IPS-20b (cell line): Measurements from ENCODE around the gene GUCA2B.

Experiments used
- H3K27ac ChIP-seq: one replicate; pipeline ENCODE4 v1.5.1; 2013; ENCODE audit warnings: low read length
- H3K27me3 ChIP-seq: 2 replicates; pipeline ENCODE4 v1.6.1; 2013; ENCODE audit warnings: mild to moderate bottlenecking, low read length, inconsistent platforms; ENCODE audit not compliant: insufficient read depth
- H3K36me3 ChIP-seq: 2 replicates; pipeline ENCODE4 v1.6.1; 2013; ENCODE audit warnings: low read depth, mild to moderate bottlenecking, inconsistent platforms, low read length, moderate library complexity; ENCODE audit not compliant: insufficient read depth
- H3K4me1 ChIP-seq: 2 replicates; pipeline ENCODE4 v1.6.1; 2013; ENCODE audit warnings: mild to moderate bottlenecking, control low read depth, inconsistent platforms, low read length, moderate library complexity; ENCODE audit not compliant: insufficient read depth
- H3K4me3 ChIP-seq: 2 replicates; pipeline ENCODE4 v1.5.1; 2013; ENCODE audit warnings: mild to moderate bottlenecking, low read length, inconsistent platforms
- H3K9ac ChIP-seq: 2 replicates; pipeline ENCODE4 v1.6.1; 2013; ENCODE audit warnings: low read depth, mild to moderate bottlenecking, inconsistent platforms, low read length, moderate library complexity
- H3K9me3 ChIP-seq: 2 replicates; pipeline ENCODE4 v1.6.1; 2013; ENCODE audit warnings: mild to moderate bottlenecking, low read depth, low read length, inconsistent platforms; ENCODE audit not compliant: insufficient read depth

GUCA2B gene

GRCh38 chr1:42170779-42171621, 17.8 kb downstream of the GUCA2B start:
- H3K27me3 ChIP-seq = no peaks in the 10 kb centered on the region
- no peak overlapping the region for H3K9ac ChIP-seq

GRCh38 chr1:42171679-42172266, 18.6 kb downstream of the GUCA2B start:
- Histone ChIP-seq H3K4me3 (no peak overlapping the region), H3K27ac (no peak overlapping the region), H3K36me3 (0 out of 2 replicates have a peak, but pooled peaks cover 6% of the 10 kb centered on the region), H3K9me3 (no peaks in the 10 kb centered on the region), H3K27me3 (no peaks in the 10 kb centered on the region), H3K4me1 (0 out of 2 replicates have a peak, but pooled peaks cover 2% of the 10 kb centered on the region), H3K9ac (no peak overlapping the region)

More at GRCh38 chr1:42170779-42171621, 17.8 kb downstream of the GUCA2B start:
- H3K36me3 ChIP-seq = 0 out of 2 replicates have a peak, but pooled peaks cover 6% of the 10 kb centered on the region
- no peak overlapping the region for H3K4me3 ChIP-seq
- no peaks in the 10 kb centered on the region for H3K9me3 ChIP-seq
- no peak overlapping the region for H3K27ac ChIP-seq
- H3K4me1 ChIP-seq = 0 out of 2 replicates have a peak, but pooled peaks cover 2% of the 10 kb centered on the region

GRCh38 chr1:42172381-42173133, 19.3 kb downstream of the GUCA2B start:
- H3K4me3 ChIP-seq = no peak overlapping the region
- H3K4me1 ChIP-seq = 0 out of 2 replicates have a peak, but pooled peaks cover 2% of the 10 kb centered on the region
- 0 out of 2 replicates have a peak, but pooled peaks cover 6% of the 10 kb centered on the region for H3K36me3 ChIP-seq
- no peaks in the 10 kb centered on the region for H3K9me3 ChIP-seq
- no peak overlapping the region for H3K27ac ChIP-seq
- H3K27me3 ChIP-seq = no peaks in the 10 kb centered on the region
- no peak overlapping the region for H3K9ac ChIP-seq

- Histone ChIP-seq H3K27me3 (no peaks in the 10 kb centered on the region), H3K9ac (no peak overlapping the region), H3K36me3 (0 out of 2 replicates have a peak, but pooled peaks cover 6% of the 10 kb centered on the region), H3K27ac (no peak overlapping the region), H3K4me3 (no peak overlapping the region), H3K9me3 (no peaks in the 10 kb centered on the region), H3K4me1 (0 out of 2 replicates have a peak, but pooled peaks cover 2% of the 10 kb centered on the region)
These were observed 20.1 kb downstream of the GUCA2B start for GRCh38 chr1:42173155-42173933.

GRCh38 chr1:42173961-42174735, 20.9 kb downstream of the GUCA2B start:
- Histone ChIP-seq H3K4me1 (0 out of 2 replicates have a peak, but pooled peaks cover 2% of the 10 kb centered on the region), H3K4me3 (no peak overlapping the region), H3K36me3 (peaks cover 7% of the 10 kb centered on the region; the same call in 1 of the 2 replicates), H3K9me3 (no peaks in the 10 kb centered on the region), H3K27me3 (no peaks in the 10 kb centered on the region), H3K9ac (no peak overlapping the region), H3K27ac (no peak overlapping the region)

- Histone ChIP-seq H3K36me3 (peaks cover 20% of the 10 kb centered on the region), H3K4me1 (0 out of 2 replicates have a peak, but pooled peaks cover 2% of the 10 kb centered on the region), H3K27ac (no peak overlapping the region)
These were observed 22.3 kb downstream of the GUCA2B start for GRCh38 chr1:42175314-42176054.

GRCh38 chr1:42176902-42177519, 23.8 kb downstream of the GUCA2B start:
- Histone ChIP-seq H3K27me3 (no peaks in the 10 kb centered on the region), H3K9me3 (no peaks in the 10 kb centered on the region), H3K27ac (no peak overlapping the region), H3K9ac (no peak overlapping the region), H3K36me3 (peaks cover 35% of the 10 kb centered on the region), H3K4me3 (no peak overlapping the region), H3K4me1 (0 out of 2 replicates have a peak, but pooled peaks cover 2% of the 10 kb centered on the region)

More at GRCh38 chr1:42175314-42176054, 22.3 kb downstream of the GUCA2B start:
- no peak overlapping the region for H3K9ac ChIP-seq
- H3K4me3 ChIP-seq = no peak overlapping the region
- no peaks in the 10 kb centered on the region for H3K27me3 ChIP-seq
- H3K9me3 ChIP-seq = no peaks in the 10 kb centered on the region

- no peak overlapping the region for H3K27ac ChIP-seq
- no peak overlapping the region for H3K4me3 ChIP-seq
- H3K4me1 ChIP-seq = 0 out of 2 replicates have a peak, but pooled peaks cover 2% of the 10 kb centered on the region
- H3K9me3 ChIP-seq = no peaks in the 10 kb centered on the region
- peaks cover 37% of the 10 kb centered on the region for H3K36me3 ChIP-seq
- no peaks in the 10 kb centered on the region for H3K27me3 ChIP-seq
- H3K9ac ChIP-seq = no peak overlapping the region
These were observed 24.4 kb downstream of the GUCA2B start for GRCh38 chr1:42177541-42177981.

- 0 out of 2 replicates have a peak, but pooled peaks cover 2% of the 10 kb centered on the region for H3K4me1 ChIP-seq
- H3K9ac ChIP-seq = no peak overlapping the region
- H3K27me3 ChIP-seq = no peaks in the 10 kb centered on the region
- H3K9me3 ChIP-seq = no peaks in the 10 kb centered on the region
- peaks cover 37% of the 10 kb centered on the region for H3K36me3 ChIP-seq
- H3K27ac ChIP-seq = no peak overlapping the region
- no peak overlapping the region for H3K4me3 ChIP-seq
These were observed 25.0 kb downstream of the GUCA2B start for GRCh38 chr1:42178249-42178648.
